ENCODE data around the gene SARNP. TPM values are rescaled to one million over a fixed set of nuclear protein-coding genes. Genes with fewer than 3 reads are reported as not detected.

SARNP gene
- total RNA-seq, 4 donors from 2014 or later: 32.0 to 45.8 (median 40.1) TPM

DNA sequence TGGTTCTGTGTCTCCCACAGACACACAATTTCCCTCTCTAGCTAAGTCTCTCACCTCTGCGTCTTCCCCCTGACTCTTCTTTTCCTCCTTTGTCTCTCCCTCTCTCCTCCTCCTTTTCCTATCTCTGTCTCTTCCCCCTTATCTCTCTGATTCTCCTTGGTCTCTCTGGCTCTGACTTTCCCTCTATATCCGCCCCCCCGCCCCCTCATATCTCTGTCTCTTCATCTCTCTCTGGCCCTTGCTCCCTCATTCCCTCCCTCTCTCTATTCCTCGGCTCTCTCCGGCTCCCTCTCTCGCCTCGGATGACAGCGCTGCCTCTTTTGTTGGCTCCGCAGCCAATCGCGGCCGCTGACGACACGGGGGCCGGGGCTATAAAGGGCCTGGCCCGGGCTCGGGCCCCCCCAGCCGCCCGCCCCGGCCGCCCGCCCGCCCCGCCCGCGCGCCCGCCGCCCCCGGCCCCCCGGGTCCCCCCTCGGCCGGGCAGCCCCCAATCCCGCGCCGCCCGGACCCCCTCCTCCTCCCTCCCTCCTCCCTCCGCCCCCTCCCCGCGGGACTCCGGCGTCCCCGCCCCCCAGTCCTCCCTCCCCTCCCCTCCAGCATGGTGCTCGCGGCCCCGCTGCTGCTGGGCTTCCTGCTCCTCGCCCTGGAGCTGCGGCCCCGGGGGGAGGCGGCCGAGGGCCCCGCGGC lies 74.7 kb downstream of the SARNP start, which contains the start of gene GDF11:
GDF11 (plus strand) TSS at position 404 of the 687 bp plus-strand sequence; CDS start at position 599, 195 bp downstream.
- no peak within 1 kb of the TSS for H3K27ac ChIP-seq
- no peaks in the 10 kb centered on the region for H3K36me3 ChIP-seq
- peak; percentile 80 to 87 for DNase-seq (ENCODE audit: low spot score in 2 of 2)
- H3K4me3 ChIP-seq: peak within 1 kb of the TSS; percentile 54
- H3K4me1 ChIP-seq: peaks cover 40% of the 10 kb centered on the region
- no peak for TF ChIP-seq EP300 (IDR thresholded peaks at IDR 0.05)
- no peak for TF ChIP-seq POLR2AphosphoS5 (IDR thresholded peaks at IDR 0.05)
- no peak for TF ChIP-seq POLR2A (IDR thresholded peaks at IDR 0.05)
- TF ChIP-seq, protein P1, sequence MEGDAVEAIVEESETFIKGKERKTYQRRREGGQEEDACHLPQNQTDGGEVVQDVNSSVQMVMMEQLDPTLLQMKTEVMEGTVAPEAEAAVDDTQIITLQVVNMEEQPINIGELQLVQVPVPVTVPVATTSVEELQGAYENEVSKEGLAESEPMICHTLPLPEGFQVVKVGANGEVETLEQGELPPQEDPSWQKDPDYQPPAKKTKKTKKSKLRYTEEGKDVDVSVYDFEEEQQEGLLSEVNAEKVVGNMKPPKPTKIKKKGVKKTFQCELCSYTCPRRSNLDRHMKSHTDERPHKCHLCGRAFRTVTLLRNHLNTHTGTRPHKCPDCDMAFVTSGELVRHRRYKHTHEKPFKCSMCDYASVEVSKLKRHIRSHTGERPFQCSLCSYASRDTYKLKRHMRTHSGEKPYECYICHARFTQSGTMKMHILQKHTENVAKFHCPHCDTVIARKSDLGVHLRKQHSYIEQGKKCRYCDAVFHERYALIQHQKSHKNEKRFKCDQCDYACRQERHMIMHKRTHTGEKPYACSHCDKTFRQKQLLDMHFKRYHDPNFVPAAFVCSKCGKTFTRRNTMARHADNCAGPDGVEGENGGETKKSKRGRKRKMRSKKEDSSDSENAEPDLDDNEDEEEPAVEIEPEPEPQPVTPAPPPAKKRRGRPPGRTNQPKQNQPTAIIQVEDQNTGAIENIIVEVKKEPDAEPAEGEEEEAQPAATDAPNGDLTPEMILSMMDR (IDR thresholded peaks at IDR 0.05): no peak
- no peaks in the 10 kb centered on the region for H3K9me3 ChIP-seq
- no peaks in the 10 kb centered on the region for H3K27me3 ChIP-seq
- under 1% methylated on average over 17 of the region's 53 CpGs for WGBS

DNA sequence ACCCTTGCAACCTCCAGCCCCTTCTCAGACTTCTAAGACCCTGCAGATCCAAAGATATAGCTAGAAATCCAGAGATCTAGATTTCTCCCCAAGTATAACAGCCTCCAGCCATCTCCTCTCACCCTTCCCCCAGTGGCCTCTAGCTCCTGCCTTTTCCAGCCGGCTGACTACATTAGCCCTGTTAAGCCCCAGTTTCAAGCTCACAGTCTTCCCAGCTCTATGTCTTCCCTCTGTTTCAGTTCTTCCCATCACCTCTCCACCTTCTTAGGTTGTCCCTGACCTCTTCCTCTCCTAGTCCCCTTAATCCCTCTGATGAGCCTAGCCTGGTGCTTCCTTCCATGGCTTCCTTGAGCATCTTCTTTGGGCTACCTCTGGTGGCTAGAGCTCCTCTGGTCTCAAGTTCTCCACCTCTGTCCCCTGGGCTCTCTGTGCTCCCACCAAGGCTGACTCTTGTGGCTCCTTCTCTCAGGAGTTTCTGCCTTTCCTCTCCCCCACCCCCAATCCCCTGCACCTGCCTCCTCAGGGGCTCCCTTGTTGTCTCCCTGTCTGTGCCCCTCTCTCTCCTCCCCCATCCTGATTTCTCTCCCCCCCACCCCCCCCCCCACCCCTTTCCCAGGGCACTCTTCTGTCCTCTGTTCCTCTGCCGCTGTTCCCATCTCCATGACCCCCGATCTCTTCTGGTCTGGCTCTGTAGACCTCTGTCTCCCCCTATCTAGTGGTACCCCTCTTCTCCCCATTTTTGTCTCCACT lies 75.4 kb downstream of the SARNP start:
- Histone ChIP-seq H3K27me3 (no peaks in the 10 kb centered on the region), H3K4me3 (peak overlapping the region; percentile 54), H3K4me1 (peaks cover 48% of the 10 kb centered on the region), H3K36me3 (no peaks in the 10 kb centered on the region), H3K27ac (no peak overlapping the region), H3K9me3 (no peaks in the 10 kb centered on the region)
- 24% methylated on average over 3 of the region's 3 CpGs for WGBS
- TF ChIP-seq POLR2AphosphoS5 (IDR thresholded peaks at IDR 0.05) (no peak), POLR2A (IDR thresholded peaks at IDR 0.05) (no peak), EP300 (IDR thresholded peaks at IDR 0.05) (no peak)
- TF ChIP-seq, protein P1 (IDR thresholded peaks at IDR 0.05): no peak
- no peak for DNase-seq (ENCODE audit: low spot score in 2 of 2)

DNA sequence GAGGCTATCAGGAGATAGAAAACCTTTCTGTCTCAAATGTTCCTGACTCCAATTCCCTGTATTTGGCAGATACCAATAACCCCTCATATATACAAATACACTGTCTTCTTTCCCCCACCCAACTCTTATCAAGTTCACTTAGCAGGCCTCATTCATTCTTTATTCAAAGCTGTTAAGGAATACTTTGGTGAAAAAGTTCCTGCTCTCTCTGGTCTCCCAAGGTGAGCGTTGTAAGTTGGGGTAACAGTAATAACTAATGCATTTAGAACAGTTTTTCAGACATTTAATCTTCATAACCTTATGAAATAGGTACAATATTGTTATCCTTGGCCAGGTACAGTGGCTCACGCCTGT lies 78.5 kb downstream of the SARNP start:
- Histone ChIP-seq H3K27me3 (no peaks in the 10 kb centered on the region), H3K4me3 (peak overlapping the region; percentile 63), H3K4me1 (peaks cover 32% of the 10 kb centered on the region), H3K36me3 (no peaks in the 10 kb centered on the region), H3K27ac (no peak overlapping the region), H3K9me3 (no peaks in the 10 kb centered on the region)
- 72% methylated on average over 2 of the region's 2 CpGs for whole genome bisulfite sequencing
- TF ChIP-seq POLR2AphosphoS5 (IDR thresholded peaks at IDR 0.05): no peak
- no peak for TF ChIP-seq EP300 (IDR thresholded peaks at IDR 0.05)
- TF ChIP-seq, protein P1 (IDR thresholded peaks at IDR 0.05): no peak
- no peak for TF ChIP-seq POLR2A (IDR thresholded peaks at IDR 0.05)
- DNase-seq (ENCODE audit: low spot score in 2 of 2): no peak

DNA sequence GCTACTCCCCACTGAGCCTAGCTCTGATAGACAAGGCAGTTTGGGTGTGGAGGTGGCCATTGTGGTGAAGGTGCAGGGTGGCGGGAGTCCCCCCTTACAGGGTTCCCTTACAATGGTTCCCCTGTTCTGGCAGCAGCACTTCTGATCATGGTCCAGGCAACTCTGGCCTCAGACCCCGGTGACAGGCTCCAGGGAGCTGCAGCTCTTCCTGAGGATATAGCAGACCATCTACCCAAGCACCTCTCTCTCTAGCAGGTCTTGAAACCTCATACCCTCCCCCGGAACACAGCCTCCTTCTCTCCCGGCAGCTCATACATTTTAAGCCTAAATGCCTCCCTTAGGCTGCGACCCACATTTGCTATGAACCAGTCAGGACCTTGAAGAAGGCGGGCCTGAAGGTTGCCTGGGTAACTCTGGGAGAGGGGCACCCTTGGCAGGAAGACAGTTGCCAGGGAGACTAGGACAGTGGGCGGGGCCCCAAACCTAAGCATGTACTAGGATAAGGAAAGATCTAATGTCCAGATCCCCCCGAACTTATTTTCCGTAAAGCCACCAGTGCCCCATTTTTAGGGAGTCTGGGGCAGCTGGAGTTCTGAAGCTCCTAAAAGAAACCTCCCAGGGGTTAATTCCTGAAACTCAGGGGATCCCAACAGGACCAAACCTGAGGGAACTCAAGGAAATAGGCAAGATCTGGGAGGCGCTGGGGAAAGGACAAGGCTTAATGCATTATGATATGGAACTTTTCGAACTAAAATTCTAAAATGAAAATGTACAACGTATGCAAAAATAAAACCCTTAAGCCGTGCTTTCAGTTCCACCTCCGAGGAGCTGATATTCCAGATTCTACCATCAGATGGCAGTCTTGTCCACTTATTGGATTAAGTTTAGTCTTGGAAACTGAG lies 79.2 kb downstream of the SARNP start:
- peak overlapping the region; percentile 63 for H3K4me3 ChIP-seq
- WGBS: 3% methylated on average over 10 of the region's 14 CpGs
- H3K27ac ChIP-seq: peak overlapping the region; percentile 74
- no peak for TF ChIP-seq POLR2A (IDR thresholded peaks at IDR 0.05)
- TF ChIP-seq, protein P1 (IDR thresholded peaks at IDR 0.05): peak; percentile 80 to 94
- H3K36me3 ChIP-seq: no peaks in the 10 kb centered on the region
- no peaks in the 10 kb centered on the region for H3K9me3 ChIP-seq
- peak; percentile 88 to 92 for DNase-seq (ENCODE audit: low spot score in 2 of 2)
- H3K4me1 ChIP-seq: peaks cover 25% of the 10 kb centered on the region
- no peaks in the 10 kb centered on the region for H3K27me3 ChIP-seq
